AG08395 (cell line): ENCODE measurements around the gene CDC42BPA.
"Not testable (repeated sequence)": the region's sequence is repeated elsewhere in the genome, so short reads cannot be mapped to it uniquely, and the experiment has no call there.

Experiments used
- DNase-seq: peaks from one replicate; pipeline ENCODE4 v3.0.0; 2012; ENCODE audit warnings: mixed read lengths, low spot score

The CDC42BPA gene, protein sequence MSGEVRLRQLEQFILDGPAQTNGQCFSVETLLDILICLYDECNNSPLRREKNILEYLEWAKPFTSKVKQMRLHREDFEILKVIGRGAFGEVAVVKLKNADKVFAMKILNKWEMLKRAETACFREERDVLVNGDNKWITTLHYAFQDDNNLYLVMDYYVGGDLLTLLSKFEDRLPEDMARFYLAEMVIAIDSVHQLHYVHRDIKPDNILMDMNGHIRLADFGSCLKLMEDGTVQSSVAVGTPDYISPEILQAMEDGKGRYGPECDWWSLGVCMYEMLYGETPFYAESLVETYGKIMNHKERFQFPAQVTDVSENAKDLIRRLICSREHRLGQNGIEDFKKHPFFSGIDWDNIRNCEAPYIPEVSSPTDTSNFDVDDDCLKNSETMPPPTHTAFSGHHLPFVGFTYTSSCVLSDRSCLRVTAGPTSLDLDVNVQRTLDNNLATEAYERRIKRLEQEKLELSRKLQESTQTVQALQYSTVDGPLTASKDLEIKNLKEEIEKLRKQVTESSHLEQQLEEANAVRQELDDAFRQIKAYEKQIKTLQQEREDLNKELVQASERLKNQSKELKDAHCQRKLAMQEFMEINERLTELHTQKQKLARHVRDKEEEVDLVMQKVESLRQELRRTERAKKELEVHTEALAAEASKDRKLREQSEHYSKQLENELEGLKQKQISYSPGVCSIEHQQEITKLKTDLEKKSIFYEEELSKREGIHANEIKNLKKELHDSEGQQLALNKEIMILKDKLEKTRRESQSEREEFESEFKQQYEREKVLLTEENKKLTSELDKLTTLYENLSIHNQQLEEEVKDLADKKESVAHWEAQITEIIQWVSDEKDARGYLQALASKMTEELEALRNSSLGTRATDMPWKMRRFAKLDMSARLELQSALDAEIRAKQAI (N-terminal part only)

DNA sequence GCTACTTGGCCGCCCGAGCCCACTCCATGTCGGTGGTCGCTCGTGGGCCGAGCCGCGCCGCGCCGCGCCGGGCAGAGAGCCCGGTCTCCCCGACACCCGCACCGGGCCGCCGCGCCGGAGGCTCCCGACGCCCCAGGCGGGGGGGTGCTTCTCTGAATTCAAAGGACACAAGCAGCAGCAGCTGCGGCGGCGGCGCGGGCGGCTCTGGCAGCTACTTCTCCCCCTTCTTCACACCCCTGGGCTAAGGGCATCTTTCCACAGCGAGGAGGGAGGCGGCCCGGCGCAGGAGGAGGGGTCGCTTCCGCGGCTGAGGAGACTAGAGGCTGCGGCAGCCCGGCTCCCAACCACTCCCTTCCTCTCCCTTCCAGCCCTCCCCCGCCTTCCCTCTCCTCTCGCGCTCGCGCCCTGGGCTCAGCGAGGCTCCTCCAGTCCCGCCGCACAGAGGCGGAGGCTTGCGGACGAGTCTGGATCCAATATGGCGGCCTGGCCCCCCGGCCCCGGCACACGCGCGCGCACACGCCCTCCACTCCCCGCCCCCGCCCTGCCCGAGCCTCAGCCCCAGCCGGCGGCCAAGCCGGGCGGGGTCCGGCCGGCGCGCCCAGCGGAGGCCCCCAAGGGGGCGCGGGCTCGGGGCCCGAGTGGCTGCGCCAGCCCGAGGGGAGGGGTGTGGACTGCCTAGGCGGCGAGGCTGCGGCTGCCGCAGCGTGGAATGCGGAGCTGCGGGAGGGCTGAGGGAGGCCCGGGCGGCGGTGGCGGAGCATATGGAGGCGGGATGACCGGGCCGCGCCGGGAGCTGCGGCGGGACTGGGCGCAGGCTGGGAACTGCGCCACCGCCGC lies at the start of gene CDC42BPA:
TSS of gene CDC42BPA (minus strand) at position 477 of the 837 bp plus-strand sequence. CDS start 1,310 bp downstream, outside the sequence.
- DNase-seq: peak; percentile 93

DNA sequence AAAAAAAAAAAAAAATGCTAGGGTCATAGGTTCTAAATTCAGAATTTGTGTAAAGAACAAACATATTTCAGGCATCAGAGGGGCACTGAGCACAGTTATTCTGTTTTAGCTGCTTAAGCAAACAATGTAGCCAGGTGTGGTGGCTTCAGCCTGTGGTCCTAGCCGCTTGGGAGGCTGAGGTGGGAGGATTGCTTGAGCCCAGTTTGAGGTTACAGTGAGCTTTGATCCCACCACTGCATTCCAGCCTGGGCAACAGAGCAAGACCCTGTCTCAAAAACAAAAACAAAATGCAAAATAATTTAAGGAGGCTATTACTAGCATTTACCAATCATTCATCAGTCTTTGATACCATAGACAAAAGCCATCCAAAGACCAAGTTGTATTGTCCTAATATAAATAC lies 49.7 kb upstream of the CDC42BPA start:
- no peak for DNase-seq

DNA sequence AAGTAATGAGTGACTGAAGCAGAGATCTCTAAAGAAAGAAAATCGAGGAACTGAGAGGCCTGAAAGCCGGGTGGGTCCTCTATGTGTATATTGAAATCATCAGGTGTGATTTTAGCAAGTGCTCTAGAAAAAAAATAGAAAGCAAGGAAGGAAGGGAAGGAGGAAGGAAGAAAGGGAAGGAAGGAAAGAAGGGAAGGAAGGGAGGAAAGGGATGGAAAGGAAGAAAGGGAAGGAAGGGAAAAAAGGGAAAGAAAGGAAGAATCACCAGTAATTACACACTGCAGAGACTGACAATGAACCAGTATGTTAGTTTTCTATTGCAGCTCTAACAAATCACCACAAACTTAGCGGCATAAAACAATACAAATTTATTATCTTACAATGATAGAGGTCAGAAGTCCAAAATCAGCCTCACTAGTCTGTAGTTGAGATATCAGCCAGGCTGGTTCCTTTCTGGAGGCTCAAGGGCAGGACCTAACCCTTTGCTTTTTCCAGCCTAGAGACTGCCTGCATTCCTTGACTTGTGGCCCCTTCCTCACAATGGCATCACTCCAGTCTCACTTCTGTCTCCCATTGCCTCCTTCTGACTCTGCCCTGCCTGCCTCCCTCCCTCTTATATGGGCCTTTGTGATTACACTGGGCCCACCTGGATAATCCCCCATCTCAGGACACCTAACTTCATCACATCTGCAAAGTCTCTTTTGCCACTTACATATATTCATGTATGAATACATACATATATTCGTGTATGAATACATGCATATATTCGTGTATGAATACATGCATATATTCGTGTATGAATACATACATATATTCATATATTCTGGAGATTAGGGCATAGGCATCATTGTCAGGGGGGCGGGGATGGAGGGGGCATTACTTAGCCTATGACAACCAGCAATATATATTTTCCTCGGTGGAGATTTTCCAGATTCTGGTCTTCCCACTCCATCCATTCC lies 47.5 kb upstream of the CDC42BPA start:
- DNase-seq: no peak

DNA sequence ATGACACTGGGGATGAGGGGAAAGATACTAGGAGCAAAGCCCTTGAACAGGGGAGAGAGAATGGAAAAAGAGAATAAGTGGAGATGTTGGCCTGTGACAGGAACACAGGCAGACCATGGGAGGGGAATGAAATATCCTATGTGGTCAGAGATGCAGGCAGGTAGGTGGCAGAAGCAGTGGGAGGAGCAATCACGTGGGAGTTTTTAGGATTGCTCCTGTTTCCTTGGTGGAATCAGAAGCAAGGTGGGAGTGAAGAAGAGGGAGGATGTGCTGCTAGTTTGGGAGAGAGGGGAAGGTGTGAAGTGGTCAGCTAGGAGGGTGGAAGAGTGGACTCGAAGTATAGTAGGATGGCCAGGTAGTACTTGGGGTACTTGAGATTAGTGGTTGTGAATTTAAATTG lies 46.4 kb upstream of the CDC42BPA start:
- no peak for DNase-seq

DNA sequence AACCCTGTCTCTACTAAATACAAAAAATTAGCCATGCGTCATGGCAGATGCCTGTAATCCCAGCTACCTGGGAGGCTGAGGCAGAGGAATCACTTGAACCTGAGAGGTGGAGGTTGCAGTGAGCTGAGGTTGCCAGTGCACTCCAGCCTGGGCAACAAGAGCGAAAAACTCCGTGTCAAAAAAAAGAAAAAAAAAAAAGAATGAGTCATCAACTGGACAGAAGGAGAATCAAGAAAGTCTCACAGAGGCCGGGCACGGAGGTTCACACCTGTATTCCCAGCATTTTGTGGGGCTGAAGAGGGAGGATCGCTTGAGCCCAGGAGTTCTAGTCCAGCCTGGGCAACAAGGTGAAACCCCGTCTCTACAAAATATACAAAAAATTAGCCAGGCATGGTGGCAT lies 45.5 kb upstream of the CDC42BPA start:
- DNase-seq: no peak

DNA sequence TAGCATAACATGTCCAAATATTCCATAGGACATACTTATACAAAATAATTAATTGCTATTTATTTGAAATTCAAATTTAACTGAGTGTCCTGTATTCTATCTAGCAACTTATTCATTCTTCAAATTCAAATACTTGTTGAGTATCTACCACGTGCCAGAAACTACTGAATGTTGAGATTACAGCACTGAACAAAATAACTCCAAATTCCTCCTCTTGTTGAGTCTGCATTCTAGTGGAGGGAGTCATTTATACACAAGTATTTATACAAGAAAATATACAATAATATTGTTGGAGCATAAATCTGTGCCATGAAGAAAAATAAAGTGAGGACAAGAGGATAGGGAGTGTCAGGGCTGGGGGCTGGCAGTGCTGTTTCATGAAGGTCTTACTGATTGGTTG lies 43.7 kb upstream of the CDC42BPA start:
- DNase-seq: no peak

DNA sequence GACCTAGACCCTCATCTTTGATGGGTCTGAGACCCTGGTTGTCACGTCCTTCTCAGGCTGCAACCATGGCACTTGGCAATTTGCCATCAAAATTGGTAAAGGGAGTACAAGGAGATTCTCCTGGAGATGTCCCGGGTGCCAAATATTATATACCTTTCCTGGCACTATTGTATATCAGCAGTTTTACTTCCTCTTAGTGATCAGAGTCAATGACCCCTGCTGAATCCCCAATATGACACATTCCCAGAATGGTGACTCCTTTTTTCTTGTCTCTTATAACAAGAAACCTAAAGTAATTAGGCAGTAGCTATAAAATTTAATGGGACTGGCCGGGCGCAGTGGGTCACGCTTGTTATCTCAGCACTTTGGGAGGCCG lies 39.6 kb upstream of the CDC42BPA start:
- no peak for DNase-seq

DNA sequence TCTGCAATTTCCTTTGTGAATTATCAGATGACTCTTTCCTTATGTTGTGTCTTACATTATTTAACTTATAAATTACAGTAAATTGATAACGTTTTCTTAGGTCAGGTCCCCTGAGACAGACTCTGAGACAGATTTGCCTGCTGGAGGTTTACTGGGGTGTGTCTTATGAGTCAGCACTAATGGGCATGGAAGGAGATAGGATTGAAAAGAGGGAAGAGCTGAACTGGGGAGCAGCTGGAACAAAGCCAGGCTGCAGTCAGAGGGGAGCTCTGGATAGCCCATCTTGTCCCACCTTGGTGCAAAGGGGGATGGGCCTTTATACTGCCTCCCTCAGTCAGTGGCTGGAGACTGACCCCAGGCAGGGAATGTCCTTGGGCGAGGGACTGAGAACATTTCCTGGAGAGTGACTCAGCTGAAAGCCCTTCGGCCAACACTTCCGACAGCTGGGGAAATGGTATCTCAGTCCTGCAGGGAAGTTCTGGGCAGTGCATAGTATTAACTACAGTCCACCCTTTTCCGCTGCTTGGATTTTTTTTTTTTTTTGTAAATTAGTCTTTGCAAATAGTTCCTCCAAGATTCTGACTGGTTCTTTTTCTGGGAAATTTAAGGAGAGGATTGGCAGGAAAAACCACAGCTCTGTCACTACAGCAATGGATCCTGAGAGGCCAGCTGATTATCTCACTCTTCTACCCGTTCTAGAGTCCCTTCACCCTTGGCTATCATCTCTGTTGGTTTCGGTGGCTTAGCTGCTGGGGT lies 39.1 kb upstream of the CDC42BPA start:
- peak; percentile 80 for DNase-seq

DNA sequence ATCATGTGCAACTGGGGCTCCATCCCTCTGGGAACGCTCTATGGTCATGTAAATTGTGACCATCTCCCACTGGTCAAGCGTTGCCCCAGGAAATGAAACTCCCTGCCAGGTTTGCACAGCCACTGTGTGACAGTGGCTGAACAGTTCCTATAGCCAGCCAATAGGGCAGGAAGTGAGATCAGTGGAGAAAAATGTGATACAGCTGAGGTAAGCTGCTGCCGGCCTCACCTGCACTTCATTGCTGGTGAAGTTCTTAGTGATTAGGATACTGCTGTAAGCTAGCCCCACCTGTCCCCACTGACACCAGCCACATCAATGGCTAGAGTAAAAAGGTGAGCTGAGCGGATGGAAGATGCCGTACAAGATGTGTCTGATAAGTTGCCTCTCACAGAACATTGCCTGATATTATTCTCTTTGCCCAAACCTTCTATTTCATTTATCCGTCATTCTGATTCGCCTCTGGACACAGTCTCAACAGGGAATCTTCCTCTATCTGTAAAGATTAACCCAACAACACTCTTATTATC lies 38.4 kb upstream of the CDC42BPA start:
- DNase-seq: no peak

DNA sequence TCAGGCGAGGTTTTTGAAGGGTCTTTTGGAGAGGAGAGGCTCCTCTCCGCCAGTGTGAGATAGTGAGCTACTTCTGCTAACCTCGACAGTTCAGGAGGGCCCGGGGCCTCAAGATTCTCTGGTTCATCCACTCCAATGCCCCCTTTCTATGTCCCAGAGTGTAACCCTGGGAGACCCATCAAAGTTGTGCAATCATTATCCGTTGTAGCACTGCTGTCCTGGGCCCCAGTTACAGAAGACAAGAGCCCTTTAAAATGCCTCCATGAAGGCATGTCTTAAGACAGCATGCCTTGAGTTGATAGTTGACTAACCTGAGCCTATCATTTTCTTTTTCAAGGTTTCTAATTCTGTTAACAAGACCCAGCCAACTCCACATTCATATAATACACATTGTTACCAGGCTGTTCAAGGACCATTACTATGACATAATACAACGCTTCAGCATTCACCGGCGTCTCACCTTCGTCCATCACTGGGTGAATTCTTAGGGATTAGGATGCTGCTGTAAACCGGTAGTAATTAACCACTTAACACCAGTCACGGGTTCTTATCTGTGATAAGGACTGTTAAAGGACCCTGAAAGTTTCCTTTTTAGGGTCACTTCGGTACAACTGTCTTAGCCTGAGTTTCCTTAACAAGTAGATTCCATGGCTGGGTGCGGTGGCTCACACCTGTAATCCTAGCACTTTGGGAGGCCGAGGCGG lies 37.4 kb upstream of the CDC42BPA start:
- DNase-seq: no peak

DNA sequence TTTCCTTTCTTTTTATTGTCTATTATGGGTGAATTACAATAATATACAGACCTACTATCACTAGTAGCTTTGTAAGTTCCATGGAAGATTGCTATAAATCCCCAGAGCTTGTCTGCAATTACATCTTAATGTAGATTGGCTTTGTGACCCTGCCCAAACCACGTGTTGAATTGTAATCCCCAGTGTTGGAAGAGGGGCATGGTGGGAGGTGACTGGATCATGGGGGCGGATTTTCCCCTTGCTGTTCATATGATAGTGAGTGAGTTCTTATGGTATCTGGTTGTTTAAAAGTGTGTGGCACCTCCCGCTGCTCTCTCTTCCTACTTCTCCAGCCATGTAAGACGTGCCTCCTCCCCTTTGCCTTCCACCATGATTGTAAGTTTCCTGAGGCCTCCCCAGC lies 34.9 kb upstream of the CDC42BPA start:
- no peak for DNase-seq

DNA sequence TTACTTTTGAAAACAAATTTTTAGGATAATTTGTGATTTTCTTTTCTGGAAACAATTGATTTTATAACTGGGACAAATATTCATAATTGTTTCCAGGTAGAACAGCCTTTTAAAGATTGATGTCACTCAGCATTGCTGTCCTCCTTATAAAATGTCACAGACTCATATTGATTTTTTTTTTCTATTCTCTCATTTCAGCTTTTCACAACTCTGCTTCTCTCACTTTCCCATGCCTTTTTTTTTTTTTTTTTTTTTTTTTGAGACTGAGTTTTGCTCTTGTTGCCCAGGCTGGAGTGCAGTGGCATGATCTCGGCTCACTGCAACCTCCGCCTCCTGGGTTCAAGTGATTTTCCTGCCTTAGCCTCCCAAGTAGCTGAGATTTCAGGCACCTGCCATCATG lies 33.9 kb upstream of the CDC42BPA start:
- not testable (repeated sequence) for DNase-seq

DNA sequence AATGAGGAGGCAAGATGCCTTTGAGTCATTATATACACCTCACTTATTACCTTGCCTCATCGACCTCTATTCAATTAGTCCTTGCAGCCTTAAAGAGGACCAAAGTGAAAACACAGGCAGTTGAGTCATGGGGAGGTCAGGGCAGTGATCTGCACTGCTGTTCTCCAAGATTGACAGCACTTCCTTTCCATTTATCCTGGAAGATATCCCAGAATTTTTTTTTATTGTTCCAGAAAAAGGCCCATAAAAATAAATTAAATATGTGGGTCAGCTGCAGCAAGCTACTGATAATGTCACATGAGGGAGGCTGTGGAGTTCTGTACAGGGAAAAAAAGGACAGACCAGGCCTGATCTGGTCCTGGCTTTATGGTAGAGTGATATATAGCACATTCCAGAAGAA lies 33.2 kb upstream of the CDC42BPA start:
- DNase-seq: no peak

DNA sequence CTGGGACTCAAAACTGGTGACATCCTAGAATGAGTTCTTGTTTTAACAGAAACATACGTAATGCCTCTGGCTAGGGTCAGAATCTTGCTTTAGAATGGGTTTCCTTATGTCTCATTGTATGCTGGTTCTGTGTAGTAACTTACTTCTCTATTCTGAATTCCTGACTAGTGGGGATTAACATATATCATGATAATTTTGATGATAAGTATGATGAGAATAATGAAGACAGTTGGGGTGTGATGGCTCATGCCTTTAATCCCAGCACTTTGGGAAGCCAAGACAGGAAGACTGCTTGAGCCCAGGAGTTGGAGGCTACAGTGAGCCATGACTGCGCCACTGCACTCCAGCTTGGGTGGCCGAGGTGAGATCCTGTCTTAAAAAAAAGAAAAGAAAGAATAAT lies 31.7 kb upstream of the CDC42BPA start:
- no peak for DNase-seq

DNA sequence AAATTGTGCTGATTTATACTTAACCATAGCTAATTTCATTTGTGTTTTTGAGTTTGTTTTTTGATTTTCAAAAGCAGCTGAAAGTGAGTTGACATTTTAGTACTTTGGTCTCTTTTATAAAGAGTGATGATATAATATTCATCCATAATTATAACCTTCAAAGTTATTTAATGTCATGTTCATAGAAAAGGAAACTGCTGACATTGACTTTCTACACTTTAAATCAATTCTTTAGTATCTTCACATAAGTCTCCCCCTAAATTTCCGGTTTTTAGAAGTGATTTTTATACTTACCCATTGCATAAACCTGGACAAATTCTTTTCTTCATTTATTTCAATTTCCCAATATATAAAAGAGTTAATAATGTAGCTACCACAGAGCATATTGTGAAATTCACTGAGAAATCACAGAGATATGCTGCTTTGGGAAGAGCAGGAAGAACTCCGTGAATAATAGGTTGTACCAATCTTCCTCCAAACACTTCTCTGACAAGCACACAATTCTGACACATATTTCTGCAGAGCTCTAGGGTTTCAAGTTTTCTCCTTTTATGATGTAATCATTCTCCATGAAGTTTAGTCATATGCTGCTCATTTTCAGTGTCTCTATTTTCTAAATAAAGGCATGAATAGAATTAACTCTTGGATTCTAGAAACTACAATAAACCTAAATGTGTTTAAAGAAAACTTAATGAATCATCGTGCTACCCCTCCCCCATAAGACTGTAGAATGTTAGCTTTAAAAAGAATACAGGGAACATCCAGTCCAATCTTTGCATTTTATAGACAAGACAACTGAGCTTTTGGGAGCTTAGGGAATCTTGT lies 25.6 kb upstream of the CDC42BPA start:
- peak; percentile 86 for DNase-seq

DNA sequence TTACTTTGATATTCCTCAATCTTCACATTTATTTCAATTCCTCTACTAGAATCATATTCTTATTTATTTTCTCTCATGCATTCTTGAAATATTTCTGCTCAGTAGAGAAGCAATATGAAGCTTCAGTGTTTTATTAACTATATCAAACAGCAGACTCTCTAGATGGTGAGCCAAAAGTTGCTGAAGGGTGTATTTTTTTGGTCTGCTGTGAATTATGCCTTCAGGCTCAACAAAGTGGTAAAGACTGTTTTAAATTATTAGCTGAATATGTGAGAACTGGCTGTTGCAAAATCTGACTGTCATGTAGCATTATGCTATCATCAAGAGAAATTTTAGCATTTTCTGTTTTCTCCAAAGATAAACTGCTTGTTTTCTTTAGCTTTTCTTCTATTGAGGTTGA lies 24.9 kb upstream of the CDC42BPA start:
- no peak for DNase-seq

DNA sequence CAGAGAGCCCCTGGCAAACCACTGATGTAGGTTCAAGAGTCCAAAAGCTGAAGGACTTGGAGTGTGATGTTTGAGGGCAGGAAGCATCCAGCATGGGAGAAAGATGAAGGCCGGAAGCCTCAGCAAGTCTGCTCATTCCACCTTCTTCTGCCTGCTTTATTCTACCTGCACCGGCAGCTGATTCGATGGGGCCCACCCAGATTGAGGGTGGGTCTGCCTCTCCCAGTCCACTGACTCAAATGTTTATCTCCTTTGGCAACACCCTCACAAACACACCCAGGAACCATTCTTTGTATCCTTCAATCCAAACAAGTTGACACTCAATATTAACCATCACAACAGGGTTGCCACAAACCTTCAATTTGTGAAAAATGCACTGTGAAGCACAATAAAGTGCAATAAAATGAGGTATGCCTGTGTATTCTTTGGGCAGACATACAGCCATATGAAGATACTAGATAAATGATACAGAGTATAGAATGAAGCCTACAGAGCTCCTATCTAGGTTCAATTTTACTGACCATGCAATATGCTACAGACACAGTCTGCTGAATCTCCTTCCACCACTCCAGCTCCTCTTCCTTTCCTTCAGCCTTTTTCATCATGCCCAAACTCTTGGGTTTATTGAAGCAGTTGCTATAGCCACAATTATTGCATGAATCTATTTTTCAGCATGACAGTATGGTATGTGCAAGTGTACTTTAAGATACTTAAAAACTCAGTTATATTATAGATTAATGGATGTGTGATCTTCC lies 24.0 kb upstream of the CDC42BPA start:
- DNase-seq: no peak

DNA sequence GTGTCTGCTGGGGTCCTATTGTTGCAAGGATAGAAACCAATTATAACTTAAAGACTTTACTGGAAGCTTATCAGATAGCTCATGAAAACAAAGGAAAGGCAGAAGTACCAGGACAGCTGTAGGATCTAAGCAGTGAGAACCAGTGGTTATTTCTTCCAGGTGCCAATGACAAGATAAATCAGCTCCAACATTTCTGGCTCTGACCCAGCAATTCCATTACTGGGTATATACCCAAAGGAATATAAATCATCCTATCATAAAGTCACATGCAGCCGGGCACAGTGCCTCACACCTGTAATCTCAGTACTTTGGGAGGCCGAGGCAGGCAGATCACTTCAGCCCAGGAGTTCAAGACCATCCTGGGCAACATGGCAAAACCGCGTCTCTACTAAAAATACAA lies 17.8 kb upstream of the CDC42BPA start:
- not testable (repeated sequence) for DNase-seq
